SK-N-SH treated with all-trans-retinoic acid at 6 μM for 48 hours (cell line): ENCODE results near the gene HMCN2.
"Not testable (repeated sequence)": the region's sequence is repeated elsewhere in the genome, so short reads cannot be mapped to it uniquely, and the experiment has no call there.

ENCODE experiments used
- ATAC-seq: fragments of 200-7000 bp; cut with Tn5 transposase; 3 replicates; pipeline ENCODE4 v1.9.1; 2020; ENCODE audit warnings: mild to moderate bottlenecking, moderate library complexity
- ARNTL ChIP-seq: fragments of 450-650 bp; formaldehyde crosslinking; IDR thresholded peaks from 2 replicates; pipeline ENCODE4 v1.5.0; 2020; ENCODE audit warnings: low read depth, mild to moderate bottlenecking, moderate library complexity, borderline replicate concordance
- CSDC2 ChIP-seq: fragments of 250-450 bp; sonication (Bioruptor Pico); IDR thresholded peaks from 2 replicates; pipeline ENCODE4 v1.5.0; 2020; ENCODE audit warnings: mild to moderate bottlenecking, moderate library complexity
- ESRRG ChIP-seq: fragments of 250-450 bp; sonication (Bioruptor Pico); IDR thresholded peaks from 2 replicates; pipeline ENCODE4 v1.6.1; 2021; ENCODE audit warnings: mild to moderate bottlenecking
- GLIS3 ChIP-seq: fragments of 250-450 bp; sonication (Bioruptor Pico); IDR thresholded peaks from 2 replicates; pipeline ENCODE4 v1.5.0; 2020; ENCODE audit warnings: mild to moderate bottlenecking, moderate library complexity
- ISL1 ChIP-seq: fragments of 250-450 bp; sonication (Bioruptor Pico); IDR thresholded peaks from 2 replicates; pipeline ENCODE4 v2.1.2; 2022; ENCODE audit warnings: mild to moderate bottlenecking, moderate library complexity
- PPARA ChIP-seq: fragments of 250-450 bp; sonication (Bioruptor Pico); IDR thresholded peaks from 2 replicates; pipeline ENCODE4 v1.5.0; 2020; ENCODE audit warnings: mild to moderate bottlenecking, borderline replicate concordance
- RARB ChIP-seq: fragments of 250-450 bp; sonication (Bioruptor Pico); IDR thresholded peaks from 2 replicates; pipeline ENCODE4 v1.8.0; 2021; ENCODE audit warnings: mild to moderate bottlenecking, moderate library complexity
- SNAI2 ChIP-seq: fragments of 250-450 bp; sonication (Bioruptor Pico); IDR thresholded peaks from 2 replicates; pipeline ENCODE4 v1.5.0; 2020; ENCODE audit warnings: mild to moderate bottlenecking, moderate library complexity
- TCF4 ChIP-seq: fragments of 250-450 bp; sonication (Bioruptor Pico); IDR thresholded peaks from 2 replicates; pipeline ENCODE4 v1.8.0; 2021; ENCODE audit warnings: mild to moderate bottlenecking, moderate library complexity, borderline replicate concordance
- TOX ChIP-seq: fragments of 250-450 bp; sonication (Bioruptor Pico); IDR thresholded peaks from 2 replicates; pipeline ENCODE4 v1.8.0; 2021; ENCODE audit warnings: mild to moderate bottlenecking, moderate library complexity, borderline replicate concordance
- ZC3H10 ChIP-seq: fragments of 250-450 bp; sonication (Bioruptor Pico); IDR thresholded peaks from 2 replicates; pipeline ENCODE4 v1.5.1; 2021; ENCODE audit warnings: mild to moderate bottlenecking, moderate library complexity
- ZFP3 ChIP-seq: fragments of 250-450 bp; sonication (Bioruptor Pico); IDR thresholded peaks from 2 replicates; pipeline ENCODE4 v1.5.0; 2020; ENCODE audit warnings: mild to moderate bottlenecking, moderate library complexity
- ZNF565 ChIP-seq: fragments of 450-650 bp; formaldehyde crosslinking; conservative IDR thresholded peaks from 2 replicates; pipeline ENCODE4 v1.5.0; 2020; ENCODE audit warnings: low read depth, mild to moderate bottlenecking, moderate library complexity
- TF ChIP-seq, protein P1 (sequence below): fragments of 250-450 bp; sonication (Bioruptor Pico); IDR thresholded peaks from 2 replicates; pipeline ENCODE4 v1.8.0; 2020; ENCODE audit warnings: mild to moderate bottlenecking, moderate library complexity, borderline replicate concordance
- TF ChIP-seq, protein P2 (sequence below): fragments of 250-450 bp; sonication (Bioruptor Pico); IDR thresholded peaks from 2 replicates; pipeline ENCODE4 v1.8.0; 2021; ENCODE audit warnings: low read depth, mild to moderate bottlenecking, moderate library complexity, borderline replicate concordance
- TF ChIP-seq, protein P3 (sequence below): fragments of 250-450 bp; sonication (Bioruptor Pico); IDR thresholded peaks from 2 replicates; pipeline ENCODE4 v1.5.0; 2020; ENCODE audit warnings: mild to moderate bottlenecking, moderate library complexity

The HMCN2 gene

DNA sequence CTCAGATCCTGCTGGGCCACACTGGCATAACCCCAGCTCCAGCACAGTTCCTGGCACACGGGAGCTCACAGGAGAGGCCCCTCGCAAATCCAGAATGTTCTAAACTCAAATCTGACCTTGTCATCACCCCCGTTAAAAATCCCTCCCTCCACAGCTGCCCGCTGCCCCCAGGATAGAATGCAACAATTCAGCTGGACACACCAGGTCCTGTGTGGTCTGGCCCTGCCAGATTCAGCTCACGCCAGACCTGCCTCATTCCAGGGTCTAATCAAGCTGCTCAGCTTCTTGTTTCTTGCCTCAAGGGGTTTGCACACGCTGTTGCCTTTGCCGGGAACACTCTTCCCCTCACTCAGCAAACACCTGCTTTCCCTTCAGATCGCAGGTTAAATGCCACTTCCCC lies 134.2 kb downstream of the HMCN2 start (continued):
- TF ChIP-seq, protein P1, sequence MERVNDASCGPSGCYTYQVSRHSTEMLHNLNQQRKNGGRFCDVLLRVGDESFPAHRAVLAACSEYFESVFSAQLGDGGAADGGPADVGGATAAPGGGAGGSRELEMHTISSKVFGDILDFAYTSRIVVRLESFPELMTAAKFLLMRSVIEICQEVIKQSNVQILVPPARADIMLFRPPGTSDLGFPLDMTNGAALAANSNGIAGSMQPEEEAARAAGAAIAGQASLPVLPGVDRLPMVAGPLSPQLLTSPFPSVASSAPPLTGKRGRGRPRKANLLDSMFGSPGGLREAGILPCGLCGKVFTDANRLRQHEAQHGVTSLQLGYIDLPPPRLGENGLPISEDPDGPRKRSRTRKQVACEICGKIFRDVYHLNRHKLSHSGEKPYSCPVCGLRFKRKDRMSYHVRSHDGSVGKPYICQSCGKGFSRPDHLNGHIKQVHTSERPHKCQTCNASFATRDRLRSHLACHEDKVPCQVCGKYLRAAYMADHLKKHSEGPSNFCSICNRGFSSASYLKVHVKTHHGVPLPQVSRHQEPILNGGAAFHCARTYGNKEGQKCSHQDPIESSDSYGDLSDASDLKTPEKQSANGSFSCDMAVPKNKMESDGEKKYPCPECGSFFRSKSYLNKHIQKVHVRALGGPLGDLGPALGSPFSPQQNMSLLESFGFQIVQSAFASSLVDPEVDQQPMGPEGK, result no peak
- TF ChIP-seq, protein P2, sequence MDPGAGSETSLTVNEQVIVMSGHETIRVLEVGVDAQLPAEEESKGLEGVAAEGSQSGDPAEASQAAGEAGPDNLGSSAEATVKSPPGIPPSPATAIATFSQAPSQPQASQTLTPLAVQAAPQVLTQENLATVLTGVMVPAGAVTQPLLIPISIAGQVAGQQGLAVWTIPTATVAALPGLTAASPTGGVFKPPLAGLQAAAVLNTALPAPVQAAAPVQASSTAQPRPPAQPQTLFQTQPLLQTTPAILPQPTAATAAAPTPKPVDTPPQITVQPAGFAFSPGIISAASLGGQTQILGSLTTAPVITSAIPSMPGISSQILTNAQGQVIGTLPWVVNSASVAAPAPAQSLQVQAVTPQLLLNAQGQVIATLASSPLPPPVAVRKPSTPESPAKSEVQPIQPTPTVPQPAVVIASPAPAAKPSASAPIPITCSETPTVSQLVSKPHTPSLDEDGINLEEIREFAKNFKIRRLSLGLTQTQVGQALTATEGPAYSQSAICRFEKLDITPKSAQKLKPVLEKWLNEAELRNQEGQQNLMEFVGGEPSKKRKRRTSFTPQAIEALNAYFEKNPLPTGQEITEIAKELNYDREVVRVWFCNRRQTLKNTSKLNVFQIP, result no peak

DNA sequence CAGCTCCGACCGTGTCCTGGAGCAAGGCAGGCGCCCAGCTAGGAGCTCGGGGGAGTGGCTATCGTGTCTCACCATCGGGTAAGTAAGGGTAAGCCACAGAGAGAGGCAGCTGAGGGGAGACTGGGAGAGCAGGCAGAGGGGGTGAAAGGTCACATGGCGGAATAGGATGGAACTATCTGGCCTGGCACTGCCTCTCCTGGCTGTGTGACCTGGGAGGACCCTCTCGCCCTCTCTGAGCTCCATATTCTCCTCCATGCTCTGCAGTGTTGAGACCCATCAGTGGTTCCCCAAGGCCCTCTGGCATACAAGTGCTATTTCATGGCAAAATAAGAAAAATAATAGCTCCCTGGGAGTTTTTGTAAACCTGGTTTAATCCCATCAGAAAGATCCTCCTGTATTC lies 135.3 kb downstream of the HMCN2 start:
- ATAC-seq, result no peak
- TF ChIP-seq, protein P1, result no peak
- TF ChIP-seq ESRRG (no peak), SNAI2 (no peak), ISL1 (CRISPR knock-in tag) (no peak), ZNF565 (CRISPR knock-in tag) (no peak), ARNTL (no peak), TOX (CRISPR knock-in tag) (no peak), RARB (CRISPR knock-in tag) (no peak)

DNA sequence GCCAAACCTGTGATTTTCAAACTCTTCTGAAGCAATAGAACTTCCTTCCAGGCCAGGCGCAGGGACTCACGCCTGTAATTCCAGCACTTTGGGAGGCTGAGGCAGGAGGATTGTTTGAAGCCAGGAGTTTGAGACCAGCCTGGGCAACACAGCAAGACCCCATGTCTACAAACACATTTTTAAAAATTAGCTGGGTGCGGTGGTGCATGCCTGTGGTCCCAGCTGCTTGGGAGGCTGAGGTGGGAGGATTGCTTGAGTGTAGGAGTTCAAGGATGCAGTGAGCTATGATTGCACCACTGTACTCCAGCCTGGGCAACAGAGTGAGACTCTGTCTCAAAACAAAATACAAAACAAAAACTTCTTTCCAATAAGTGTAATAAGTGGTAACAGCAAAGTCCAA lies 136.2 kb downstream of the HMCN2 start:
- not testable (repeated sequence) for ATAC-seq

DNA sequence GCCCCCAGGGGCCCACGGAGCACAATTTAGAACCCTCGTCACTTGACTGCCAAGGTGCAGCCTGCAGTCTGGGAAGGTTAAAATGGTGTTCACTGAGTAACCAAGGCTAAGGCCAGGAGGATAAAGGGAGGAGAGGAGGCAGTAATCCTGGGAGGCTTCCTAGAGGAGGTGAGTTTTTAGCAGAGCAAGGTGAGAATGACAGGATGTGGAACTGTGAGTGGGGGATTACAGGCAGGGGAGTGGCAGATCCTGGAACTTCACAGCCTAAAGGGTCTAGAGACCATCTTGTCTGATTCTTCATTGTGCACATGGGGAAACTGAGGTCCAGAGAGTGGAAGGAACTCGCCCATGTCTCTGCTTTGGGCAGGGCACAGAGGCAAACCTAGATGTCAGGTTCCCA lies 136.7 kb downstream of the HMCN2 start:
- TF ChIP-seq CSDC2 (CRISPR knock-in tag) (no peak), ZFP3 (CRISPR knock-in tag) (no peak), PPARA (CRISPR knock-in tag) (no peak)
- TF ChIP-seq, protein P1, result no peak
- no peak for ATAC-seq

DNA sequence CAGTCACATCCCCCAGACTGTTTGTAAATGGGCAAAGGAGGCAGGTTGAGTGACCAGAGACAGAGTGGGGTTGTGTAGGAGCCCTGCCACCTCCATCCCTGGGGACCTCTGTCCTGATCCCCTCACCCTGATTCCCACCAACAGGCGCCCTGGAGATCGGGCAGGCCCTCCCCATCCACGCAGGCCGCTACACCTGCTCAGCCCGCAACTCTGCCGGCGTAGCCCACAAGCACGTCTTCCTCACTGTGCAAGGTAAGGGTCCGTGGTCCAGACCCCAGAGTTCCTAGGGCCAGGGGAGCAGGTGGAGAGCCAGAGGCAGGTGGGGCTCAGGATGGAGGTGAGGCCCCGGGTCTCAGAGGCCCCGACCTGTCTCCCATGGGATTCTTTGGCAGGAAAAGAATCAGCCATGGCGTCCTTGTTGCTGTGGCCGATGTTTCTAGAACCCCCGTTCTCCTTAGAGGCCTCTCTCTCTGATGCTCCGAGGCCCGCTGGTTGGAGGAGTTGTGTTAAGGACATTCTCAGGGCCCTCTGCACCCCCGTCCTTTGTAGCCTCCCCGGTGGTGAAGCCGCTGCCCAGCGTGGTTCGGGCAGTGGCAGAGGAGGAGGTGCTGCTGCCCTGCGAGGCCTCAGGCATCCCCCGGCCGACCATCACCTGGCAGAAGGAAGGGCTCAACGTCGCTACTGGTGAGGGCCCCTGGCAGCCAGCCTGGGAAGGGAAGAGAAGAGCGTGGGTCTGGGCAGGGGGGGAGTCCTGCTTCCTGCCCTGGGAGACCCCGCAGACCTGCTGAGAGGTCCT lies 137.3 kb downstream of the HMCN2 start:
- no peak for TF ChIP-seq GLIS3 (CRISPR knock-in tag)
- no peak for TF ChIP-seq ARNTL
- no peak for TF ChIP-seq PPARA (CRISPR knock-in tag)
- TF ChIP-seq ZFP3 (CRISPR knock-in tag), result no peak
- no peak for TF ChIP-seq ZNF565 (CRISPR knock-in tag)
- no peak for TF ChIP-seq ESRRG
- TF ChIP-seq TCF4, result no peak
- TF ChIP-seq, protein P2, result no peak
- no peak for TF ChIP-seq ZC3H10 (CRISPR knock-in tag)
- TF ChIP-seq, protein P3, sequence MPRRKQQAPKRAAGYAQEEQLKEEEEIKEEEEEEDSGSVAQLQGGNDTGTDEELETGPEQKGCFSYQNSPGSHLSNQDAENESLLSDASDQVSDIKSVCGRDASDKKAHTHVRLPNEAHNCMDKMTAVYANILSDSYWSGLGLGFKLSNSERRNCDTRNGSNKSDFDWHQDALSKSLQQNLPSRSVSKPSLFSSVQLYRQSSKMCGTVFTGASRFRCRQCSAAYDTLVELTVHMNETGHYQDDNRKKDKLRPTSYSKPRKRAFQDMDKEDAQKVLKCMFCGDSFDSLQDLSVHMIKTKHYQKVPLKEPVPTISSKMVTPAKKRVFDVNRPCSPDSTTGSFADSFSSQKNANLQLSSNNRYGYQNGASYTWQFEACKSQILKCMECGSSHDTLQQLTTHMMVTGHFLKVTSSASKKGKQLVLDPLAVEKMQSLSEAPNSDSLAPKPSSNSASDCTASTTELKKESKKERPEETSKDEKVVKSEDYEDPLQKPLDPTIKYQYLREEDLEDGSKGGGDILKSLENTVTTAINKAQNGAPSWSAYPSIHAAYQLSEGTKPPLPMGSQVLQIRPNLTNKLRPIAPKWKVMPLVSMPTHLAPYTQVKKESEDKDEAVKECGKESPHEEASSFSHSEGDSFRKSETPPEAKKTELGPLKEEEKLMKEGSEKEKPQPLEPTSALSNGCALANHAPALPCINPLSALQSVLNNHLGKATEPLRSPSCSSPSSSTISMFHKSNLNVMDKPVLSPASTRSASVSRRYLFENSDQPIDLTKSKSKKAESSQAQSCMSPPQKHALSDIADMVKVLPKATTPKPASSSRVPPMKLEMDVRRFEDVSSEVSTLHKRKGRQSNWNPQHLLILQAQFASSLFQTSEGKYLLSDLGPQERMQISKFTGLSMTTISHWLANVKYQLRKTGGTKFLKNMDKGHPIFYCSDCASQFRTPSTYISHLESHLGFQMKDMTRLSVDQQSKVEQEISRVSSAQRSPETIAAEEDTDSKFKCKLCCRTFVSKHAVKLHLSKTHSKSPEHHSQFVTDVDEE (CRISPR knock-in tag), result no peak
- TF ChIP-seq TOX (CRISPR knock-in tag), result no peak
- TF ChIP-seq, protein P1, result no peak
- ATAC-seq, result no peak
